ENCODE measurements around the gene BSPRY.

DNA sequence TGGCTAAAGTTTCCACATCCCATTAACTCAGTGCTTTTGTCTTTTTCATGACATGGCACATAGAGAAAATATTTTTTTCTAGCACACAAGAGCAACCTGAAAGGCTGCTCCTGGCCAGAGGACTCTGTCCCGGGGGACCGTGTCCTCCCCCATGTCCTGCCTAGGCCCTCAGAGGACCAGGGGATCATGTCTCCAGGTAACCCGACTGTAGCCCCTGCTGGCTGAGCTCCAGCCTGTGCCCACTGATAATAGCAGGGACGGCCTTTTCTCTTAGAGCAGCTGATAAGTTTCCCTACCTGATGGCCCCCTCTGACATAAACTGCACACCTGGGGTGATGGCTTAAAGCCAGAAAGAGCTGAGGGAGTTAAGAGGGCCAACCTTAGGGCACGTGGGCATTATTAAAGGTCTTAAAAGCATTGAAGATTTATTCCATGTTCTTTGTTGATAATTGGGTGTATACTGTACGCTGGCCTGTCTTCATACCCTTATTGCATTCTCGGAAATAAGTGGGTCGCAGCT is 21.5 kb downstream of the BSPRY start:
- TF ChIP-seq, protein P1, sequence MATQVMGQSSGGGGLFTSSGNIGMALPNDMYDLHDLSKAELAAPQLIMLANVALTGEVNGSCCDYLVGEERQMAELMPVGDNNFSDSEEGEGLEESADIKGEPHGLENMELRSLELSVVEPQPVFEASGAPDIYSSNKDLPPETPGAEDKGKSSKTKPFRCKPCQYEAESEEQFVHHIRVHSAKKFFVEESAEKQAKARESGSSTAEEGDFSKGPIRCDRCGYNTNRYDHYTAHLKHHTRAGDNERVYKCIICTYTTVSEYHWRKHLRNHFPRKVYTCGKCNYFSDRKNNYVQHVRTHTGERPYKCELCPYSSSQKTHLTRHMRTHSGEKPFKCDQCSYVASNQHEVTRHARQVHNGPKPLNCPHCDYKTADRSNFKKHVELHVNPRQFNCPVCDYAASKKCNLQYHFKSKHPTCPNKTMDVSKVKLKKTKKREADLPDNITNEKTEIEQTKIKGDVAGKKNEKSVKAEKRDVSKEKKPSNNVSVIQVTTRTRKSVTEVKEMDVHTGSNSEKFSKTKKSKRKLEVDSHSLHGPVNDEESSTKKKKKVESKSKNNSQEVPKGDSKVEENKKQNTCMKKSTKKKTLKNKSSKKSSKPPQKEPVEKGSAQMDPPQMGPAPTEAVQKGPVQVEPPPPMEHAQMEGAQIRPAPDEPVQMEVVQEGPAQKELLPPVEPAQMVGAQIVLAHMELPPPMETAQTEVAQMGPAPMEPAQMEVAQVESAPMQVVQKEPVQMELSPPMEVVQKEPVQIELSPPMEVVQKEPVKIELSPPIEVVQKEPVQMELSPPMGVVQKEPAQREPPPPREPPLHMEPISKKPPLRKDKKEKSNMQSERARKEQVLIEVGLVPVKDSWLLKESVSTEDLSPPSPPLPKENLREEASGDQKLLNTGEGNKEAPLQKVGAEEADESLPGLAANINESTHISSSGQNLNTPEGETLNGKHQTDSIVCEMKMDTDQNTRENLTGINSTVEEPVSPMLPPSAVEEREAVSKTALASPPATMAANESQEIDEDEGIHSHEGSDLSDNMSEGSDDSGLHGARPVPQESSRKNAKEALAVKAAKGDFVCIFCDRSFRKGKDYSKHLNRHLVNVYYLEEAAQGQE (IDR thresholded peaks at IDR 0.05; ENCODE audit: borderline replicate concordance) = no peak
- TF ChIP-seq CTCF (IDR thresholded peaks at IDR 0.05; ENCODE audit: poor library complexity, severe bottlenecking) = no peak
- TF ChIP-seq EZH2 (IDR thresholded peaks at IDR 0.05; ENCODE audit: borderline replicate concordance, insufficient read depth, low read length, poor library complexity, severe bottlenecking) = no peak
- TF ChIP-seq POLR2AphosphoS5 (IDR thresholded peaks at IDR 0.05) = no peak
- no peak for TF ChIP-seq MXI1 (conservative IDR thresholded peaks at IDR 0.05; ENCODE audit: poor library complexity, severe bottlenecking)
- no peak for TF ChIP-seq TAF1 (IDR thresholded peaks at IDR 0.05; ENCODE audit: low read depth)
- no peak for TF ChIP-seq RAD21 (conservative IDR thresholded peaks at IDR 0.05)
- TF ChIP-seq EP300 (conservative IDR thresholded peaks at IDR 0.05; ENCODE audit: poor library complexity, severe bottlenecking) = no peak
- TF ChIP-seq SMC3 (conservative IDR thresholded peaks at IDR 0.05; ENCODE audit: poor library complexity) = no peak

All from neural cell (in vitro differentiated cells).